ENCODE data around the gene EZR.

The EZR gene

GRCh38 chr6:158777510-158777909, 41.7 kb downstream of the EZR start:
- no peaks in the 10 kb centered on the region for H3K9me3 ChIP-seq
- no peaks in the 10 kb centered on the region for H3K27me3 ChIP-seq
- no peak for TF ChIP-seq CTCF (IDR thresholded peaks at IDR 0.05; ENCODE audit: low read depth, low read length)
- peaks cover 82% of the 10 kb centered on the region for H3K36me3 ChIP-seq
- DNase-seq, result no peak
- no peaks in the 10 kb centered on the region for H3K4me1 ChIP-seq
- H3K4me3 ChIP-seq (ENCODE audit: low read depth, low read length), result no peak overlapping the region

- TF ChIP-seq CTCF (IDR thresholded peaks at IDR 0.05; ENCODE audit: low read depth, low read length), result no peak
- Histone ChIP-seq H3K4me1 (no peaks in the 10 kb centered on the region), H3K4me3 (ENCODE audit: low read depth, low read length) (no peak overlapping the region), H3K36me3 (peaks cover 82% of the 10 kb centered on the region), H3K27me3 (no peaks in the 10 kb centered on the region), H3K9me3 (no peaks in the 10 kb centered on the region)
- DNase-seq, result no peak
These were observed 42.4 kb downstream of the EZR start for GRCh38 chr6:158776737-158777136.

GRCh38 chr6:158775832-158776231, 43.3 kb downstream of the EZR start:
- no peak overlapping the region for H3K4me3 ChIP-seq (ENCODE audit: low read depth, low read length)
- no peak for TF ChIP-seq CTCF (IDR thresholded peaks at IDR 0.05; ENCODE audit: low read depth, low read length)
- no peaks in the 10 kb centered on the region for H3K9me3 ChIP-seq
- no peaks in the 10 kb centered on the region for H3K4me1 ChIP-seq
- H3K36me3 ChIP-seq, result peaks cover 82% of the 10 kb centered on the region
- DNase-seq, result no peak
- no peaks in the 10 kb centered on the region for H3K27me3 ChIP-seq

DNA sequence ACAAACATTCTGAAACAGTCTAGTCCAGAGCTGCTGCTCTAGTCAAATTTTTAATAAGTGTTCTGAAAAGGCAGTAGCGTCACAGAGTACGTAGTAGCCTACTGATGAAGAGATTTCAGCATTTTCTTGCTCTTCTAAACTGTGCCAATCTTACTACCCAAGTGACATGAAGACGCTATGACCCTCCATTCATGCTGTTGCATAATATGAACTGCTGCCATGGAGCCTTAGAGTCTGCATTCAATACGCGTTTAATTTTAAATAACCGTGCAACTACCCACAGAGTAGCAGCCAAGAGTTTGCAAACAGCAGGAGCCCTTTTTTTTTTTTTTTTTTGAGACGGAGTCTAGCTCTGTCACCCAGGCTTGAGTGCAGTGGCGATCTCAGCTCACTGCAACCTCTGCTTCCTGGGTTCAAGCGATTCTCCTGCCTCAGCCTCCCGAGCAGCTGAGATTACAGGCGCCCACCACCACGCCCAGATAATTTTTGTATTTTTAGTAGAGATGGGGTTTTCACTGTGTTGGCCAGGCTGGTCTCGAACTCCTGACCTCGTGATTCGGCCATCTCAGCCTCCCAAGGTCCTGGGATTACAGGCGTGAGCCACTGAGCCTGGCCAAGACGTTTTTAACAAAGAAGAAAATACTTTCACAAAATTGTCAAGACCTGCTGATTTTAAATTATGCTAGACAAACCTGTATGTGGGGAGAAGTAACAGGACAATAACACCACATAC, 44.3 kb downstream of the EZR start:
- TF ChIP-seq CTCF (IDR thresholded peaks at IDR 0.05; ENCODE audit: low read depth, low read length), result no peak
- Histone ChIP-seq H3K4me3 (ENCODE audit: low read depth, low read length) (no peak overlapping the region), H3K36me3 (peaks cover 82% of the 10 kb centered on the region), H3K9me3 (no peaks in the 10 kb centered on the region), H3K4me1 (no peaks in the 10 kb centered on the region), H3K27me3 (no peaks in the 10 kb centered on the region)
- no peak for DNase-seq

- Histone ChIP-seq H3K4me3 (ENCODE audit: low read depth, low read length) (no peak overlapping the region), H3K36me3 (peaks cover 84% of the 10 kb centered on the region), H3K4me1 (no peaks in the 10 kb centered on the region), H3K27me3 (no peaks in the 10 kb centered on the region), H3K9me3 (no peaks in the 10 kb centered on the region)
- TF ChIP-seq CTCF (IDR thresholded peaks at IDR 0.05; ENCODE audit: low read depth, low read length), result no peak
- no peak for DNase-seq
These were observed 45.4 kb downstream of the EZR start for GRCh38 chr6:158773581-158774449.
